ENCODE data around the gene CHAC1.
A peak's percentile ranks its signal among the peaks of the same experiment; 100 is the strongest.

Gene CHAC1

DNA sequence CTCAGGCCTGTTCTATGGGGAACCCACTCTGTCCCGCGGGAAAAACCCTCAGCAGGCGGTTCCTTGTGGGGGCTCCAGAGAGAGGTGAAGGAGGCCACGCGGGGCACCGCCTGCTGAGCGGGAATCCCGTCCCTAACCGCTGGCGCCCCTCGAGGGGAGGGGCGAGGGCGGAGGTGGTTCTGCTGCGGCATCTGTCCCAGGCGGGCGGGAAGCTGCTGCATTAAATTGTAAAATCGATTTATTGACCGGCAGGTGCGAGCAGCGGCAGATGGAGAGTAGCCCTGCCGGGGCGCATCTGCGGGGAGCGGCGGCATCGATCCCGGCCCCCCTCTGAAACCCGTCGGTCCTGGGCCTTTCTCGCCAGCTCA is 27.8 kb upstream of the CHAC1 start:
- H2AFZ ChIP-seq (ENCODE audit: low read depth) = no peak overlapping the region
- no peak overlapping the region for H3K4me2 ChIP-seq
- no peak overlapping the region for H3K27ac ChIP-seq
- TF ChIP-seq, protein P1, sequence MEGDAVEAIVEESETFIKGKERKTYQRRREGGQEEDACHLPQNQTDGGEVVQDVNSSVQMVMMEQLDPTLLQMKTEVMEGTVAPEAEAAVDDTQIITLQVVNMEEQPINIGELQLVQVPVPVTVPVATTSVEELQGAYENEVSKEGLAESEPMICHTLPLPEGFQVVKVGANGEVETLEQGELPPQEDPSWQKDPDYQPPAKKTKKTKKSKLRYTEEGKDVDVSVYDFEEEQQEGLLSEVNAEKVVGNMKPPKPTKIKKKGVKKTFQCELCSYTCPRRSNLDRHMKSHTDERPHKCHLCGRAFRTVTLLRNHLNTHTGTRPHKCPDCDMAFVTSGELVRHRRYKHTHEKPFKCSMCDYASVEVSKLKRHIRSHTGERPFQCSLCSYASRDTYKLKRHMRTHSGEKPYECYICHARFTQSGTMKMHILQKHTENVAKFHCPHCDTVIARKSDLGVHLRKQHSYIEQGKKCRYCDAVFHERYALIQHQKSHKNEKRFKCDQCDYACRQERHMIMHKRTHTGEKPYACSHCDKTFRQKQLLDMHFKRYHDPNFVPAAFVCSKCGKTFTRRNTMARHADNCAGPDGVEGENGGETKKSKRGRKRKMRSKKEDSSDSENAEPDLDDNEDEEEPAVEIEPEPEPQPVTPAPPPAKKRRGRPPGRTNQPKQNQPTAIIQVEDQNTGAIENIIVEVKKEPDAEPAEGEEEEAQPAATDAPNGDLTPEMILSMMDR (conservative IDR thresholded peaks at IDR 0.05; ENCODE audit: low read depth, low read length) = no peak
- no peaks in the 10 kb centered on the region for H4K20me1 ChIP-seq (ENCODE audit: insufficient read depth)
- no peak overlapping the region for H3K4me3 ChIP-seq (IDR thresholded peaks at IDR 0.05; ENCODE audit: insufficient read depth, low read depth, low read length)
- peaks cover 10% of the 10 kb centered on the region for H3K4me1 ChIP-seq (ENCODE audit: low read depth, poor library complexity, severe bottlenecking)
- H3K27me3 ChIP-seq (ENCODE audit: insufficient read depth, low read depth) = peaks cover 14% of the 10 kb centered on the region
- H3K36me3 ChIP-seq (ENCODE audit: insufficient read depth) = no peaks in the 10 kb centered on the region
- no peak overlapping the region for H3K9ac ChIP-seq
- H3K79me2 ChIP-seq (ENCODE audit: insufficient read depth, low read depth) = no peaks in the 10 kb centered on the region

DNA sequence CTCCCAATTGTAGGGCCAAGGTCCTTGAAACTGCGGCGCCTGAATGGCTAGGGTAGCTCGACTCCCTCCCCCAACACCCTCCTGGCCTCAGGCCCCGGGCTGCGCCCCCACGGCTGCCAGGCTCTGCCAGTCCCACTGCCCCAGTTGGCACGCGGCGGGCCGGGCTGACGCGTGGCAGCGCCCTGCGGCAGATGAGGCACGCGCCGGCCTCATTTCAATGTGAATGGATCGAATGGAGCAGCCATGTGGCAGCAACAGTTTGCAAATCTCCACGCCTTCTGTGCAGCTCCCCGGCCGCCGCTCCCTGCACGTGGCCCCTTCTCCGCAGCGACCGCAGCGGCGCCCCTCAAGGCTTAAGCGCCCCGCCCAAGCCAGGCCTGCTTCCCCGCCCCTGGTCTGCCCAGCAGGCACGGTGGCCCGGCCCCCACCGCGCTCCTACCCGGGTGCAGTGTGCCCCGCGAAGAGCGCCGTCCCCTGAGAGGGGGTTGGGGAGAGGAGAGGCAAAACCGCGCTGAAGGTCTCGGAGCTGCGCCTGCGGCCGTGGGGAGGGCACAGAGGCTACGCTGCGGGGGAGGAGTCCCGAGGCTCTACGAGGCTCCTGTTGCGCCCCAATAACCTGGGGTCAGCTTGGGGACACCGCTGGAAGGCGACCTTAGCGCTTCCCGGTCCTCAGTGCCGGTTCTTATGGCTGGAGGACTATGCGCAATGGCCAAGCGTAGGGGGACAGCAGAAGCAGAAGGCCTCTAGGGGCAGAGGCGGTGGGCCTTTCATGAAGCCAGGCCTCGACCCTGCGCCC is 27.2 kb upstream of the CHAC1 start:
- TF ChIP-seq, protein P1 (conservative IDR thresholded peaks at IDR 0.05; ENCODE audit: low read depth, low read length) = no peak
- Histone ChIP-seq H3K4me3 (IDR thresholded peaks at IDR 0.05; ENCODE audit: insufficient read depth, low read depth, low read length) (no peak overlapping the region), H4K20me1 (ENCODE audit: insufficient read depth) (no peaks in the 10 kb centered on the region), H3K79me2 (ENCODE audit: insufficient read depth, low read depth) (no peaks in the 10 kb centered on the region), H3K4me2 (no peak overlapping the region), H3K27ac (no peak overlapping the region), H3K36me3 (ENCODE audit: insufficient read depth) (no peaks in the 10 kb centered on the region), H3K27me3 (ENCODE audit: insufficient read depth, low read depth) (peaks cover 20% of the 10 kb centered on the region), H3K4me1 (ENCODE audit: low read depth, poor library complexity, severe bottlenecking) (peaks cover 16% of the 10 kb centered on the region), H2AFZ (ENCODE audit: low read depth) (no peak overlapping the region), H3K9ac (no peak overlapping the region)

DNA sequence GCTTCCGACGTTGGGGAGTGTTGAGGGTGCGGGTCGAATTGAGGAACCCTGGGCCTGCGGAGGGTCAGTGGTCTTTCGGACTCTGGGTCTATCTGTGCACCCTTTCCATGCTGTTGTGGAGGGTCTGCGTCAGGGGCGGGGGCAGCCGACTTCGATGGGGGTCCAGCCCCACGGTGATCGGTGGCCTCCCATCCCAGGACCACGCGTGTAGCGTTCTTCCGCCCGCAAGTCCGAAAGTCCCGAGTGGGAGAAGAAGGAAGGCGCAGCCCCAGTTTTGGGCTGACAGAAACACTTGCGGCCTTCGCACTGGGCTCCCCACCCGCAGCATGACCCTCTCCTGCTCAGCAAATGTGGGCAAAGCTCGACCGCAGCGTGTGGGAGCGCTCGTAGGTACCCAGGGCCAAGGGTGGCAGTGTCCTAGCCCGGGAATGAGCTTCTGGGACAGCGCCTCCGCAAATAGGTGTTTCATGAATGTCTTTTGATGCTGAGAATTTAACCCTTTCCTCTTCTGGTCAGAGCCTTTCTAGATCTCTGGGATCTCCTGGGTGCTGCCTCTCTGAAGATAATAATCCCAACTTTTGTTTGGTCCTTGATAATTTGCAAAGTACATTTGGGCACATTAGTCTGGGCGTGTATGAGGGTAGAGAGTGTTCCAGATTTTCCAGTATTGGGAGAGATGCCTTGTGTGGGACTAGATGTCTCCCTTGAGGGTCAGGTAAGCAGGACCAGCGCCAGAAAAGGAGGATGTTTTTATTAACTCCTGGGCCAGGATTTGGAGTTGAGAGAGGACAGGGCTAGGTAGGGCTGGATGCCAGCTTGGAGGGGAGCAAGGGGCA is 26.4 kb upstream of the CHAC1 start:
- no peak overlapping the region; the same call in 1 of the 2 replicates for H3K4me2 ChIP-seq
- H3K9ac ChIP-seq = no peak overlapping the region
- H3K27ac ChIP-seq = no peak overlapping the region
- H3K4me1 ChIP-seq (ENCODE audit: low read depth, poor library complexity, severe bottlenecking) = peaks cover 20% of the 10 kb centered on the region
- no peak overlapping the region for H2AFZ ChIP-seq (ENCODE audit: low read depth)
- H3K4me3 ChIP-seq (IDR thresholded peaks at IDR 0.05; ENCODE audit: insufficient read depth, low read depth, low read length) = no peak overlapping the region
- peaks cover 28% of the 10 kb centered on the region for H3K27me3 ChIP-seq (ENCODE audit: insufficient read depth, low read depth)
- no peaks in the 10 kb centered on the region for H4K20me1 ChIP-seq (ENCODE audit: insufficient read depth)
- TF ChIP-seq, protein P1 (conservative IDR thresholded peaks at IDR 0.05; ENCODE audit: low read depth, low read length) = no peak
- no peaks in the 10 kb centered on the region for H3K36me3 ChIP-seq (ENCODE audit: insufficient read depth)
- no peaks in the 10 kb centered on the region for H3K79me2 ChIP-seq (ENCODE audit: insufficient read depth, low read depth)

DNA sequence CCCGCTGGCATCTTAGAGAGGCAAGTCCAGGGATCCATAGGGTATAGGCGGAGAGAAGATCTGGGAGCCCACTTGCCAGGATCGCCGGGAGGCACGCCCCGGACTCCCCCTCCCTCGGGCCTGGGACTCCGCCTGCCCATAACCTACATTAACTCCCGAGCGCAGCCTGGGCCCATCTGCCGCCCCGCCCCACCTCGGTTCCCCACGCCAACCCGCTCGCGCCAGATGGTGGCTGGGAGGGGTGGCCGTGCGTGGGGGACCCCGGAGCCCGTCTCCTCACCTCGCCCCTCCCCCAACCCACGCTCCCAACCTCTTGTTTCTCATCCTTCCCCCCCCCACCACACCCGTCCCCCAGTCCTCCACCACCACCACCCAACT is 25.8 kb upstream of the CHAC1 start:
- H3K4me2 ChIP-seq = peak overlapping the region; percentile 94
- TF ChIP-seq, protein P1 (conservative IDR thresholded peaks at IDR 0.05; ENCODE audit: low read depth, low read length) = no peak
- no peak overlapping the region for H3K27ac ChIP-seq
- H3K4me3 ChIP-seq (IDR thresholded peaks at IDR 0.05; ENCODE audit: insufficient read depth, low read depth, low read length) = no peak overlapping the region
- H3K27me3 ChIP-seq (ENCODE audit: insufficient read depth, low read depth) = peaks cover 28% of the 10 kb centered on the region
- peak overlapping the region; percentile 96; the same call in 1 of the 2 replicates for H2AFZ ChIP-seq (ENCODE audit: low read depth)
- no peaks in the 10 kb centered on the region for H4K20me1 ChIP-seq (ENCODE audit: insufficient read depth)
- H3K9ac ChIP-seq = no peak overlapping the region
- H3K36me3 ChIP-seq (ENCODE audit: insufficient read depth) = no peaks in the 10 kb centered on the region
- no peaks in the 10 kb centered on the region for H3K79me2 ChIP-seq (ENCODE audit: insufficient read depth, low read depth)
- H3K4me1 ChIP-seq (ENCODE audit: low read depth, poor library complexity, severe bottlenecking) = peaks cover 25% of the 10 kb centered on the region

Measured in KMS-11 (cell line).